Left colon (tissue), 2 donors: ENCODE data around the gene RABGAP1L. TPM values are rescaled to one million over a fixed set of nuclear protein-coding genes. Genes with fewer than 3 reads are reported as not detected.
"Not testable (repeated sequence)": the region's sequence is repeated elsewhere in the genome, so short reads cannot be mapped to it uniquely, and the experiment has no call there.

Source experiments
- ATAC-seq: fragments of 200-7000 bp; cut with Tn5 transposase; one replicate; pipeline ENCODE4 v1.9.1; 2020; ENCODE audit warnings: mild to moderate bottlenecking, moderate library complexity
- DNase-seq, 2 donors: peaks; one replicate each; pipeline ENCODE4 v3.0.0-alpha.2; 2020
- intact Hi-C, 2 donors: fragments of 100-400 bp; cut with DNase I in 1 of 2; cut with micrococcal nuclease in 1 of 2; formaldehyde crosslinking; loops; one replicate each; pipeline versions ENCODE4 v1.11.2 to v1.14.0; 2022; cut with DNase I, micrococcal nuclease
- total RNA-seq, 2 donors: library from RNA; stranded (reverse); fragmentation: NEBNext Ultra II Directional; extraction: Animal tissue kit (Norgen Biotek cat#: 25700); gene quantifications; one replicate each; pipeline ENCODE4 v1.2.1, GENCODE V29; 2021
- donor health status: DM: no; HTN: no; CAD: no.
- donor health status: DM: yes; HTN: yes; CAD: no.

RABGAP1L gene
- total RNA-seq, 2 donors from 2014 or later = 67.8 to 70.4 TPM

DNA sequence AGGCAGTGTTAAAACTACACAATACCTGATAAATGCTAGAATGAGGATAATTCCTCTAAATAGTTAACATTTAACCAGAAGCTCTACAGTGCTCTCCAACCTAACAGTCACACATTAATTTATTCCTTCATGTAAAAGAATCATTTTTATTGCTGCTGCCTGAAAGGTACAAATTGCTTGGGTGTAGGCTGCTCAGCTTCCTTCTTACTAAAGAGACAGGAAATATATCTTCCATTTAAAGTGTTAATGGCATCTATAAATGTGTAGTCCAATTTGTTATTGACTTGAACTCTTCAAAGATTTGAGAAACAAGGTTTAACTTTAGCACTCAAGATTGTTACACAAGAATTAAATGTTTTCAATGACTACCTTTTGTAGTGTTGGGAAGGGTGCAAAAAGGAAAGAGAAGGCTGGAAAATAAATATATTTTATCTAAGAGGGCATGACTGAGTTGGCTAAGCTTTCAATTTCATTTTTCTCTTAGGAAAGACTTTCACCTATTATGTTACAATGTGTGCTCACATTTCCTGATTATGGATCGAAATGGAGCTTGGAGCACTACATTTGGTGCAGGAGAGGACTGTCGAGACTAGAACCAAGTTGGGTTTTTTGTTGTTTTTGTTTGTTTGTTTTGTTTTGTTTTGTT lies 734.9 kb downstream of the RABGAP1L start:
- intact Hi-C loops = no loop called here
- DNase-seq (no peak), ATAC-seq (peak; percentile 92)

DNA sequence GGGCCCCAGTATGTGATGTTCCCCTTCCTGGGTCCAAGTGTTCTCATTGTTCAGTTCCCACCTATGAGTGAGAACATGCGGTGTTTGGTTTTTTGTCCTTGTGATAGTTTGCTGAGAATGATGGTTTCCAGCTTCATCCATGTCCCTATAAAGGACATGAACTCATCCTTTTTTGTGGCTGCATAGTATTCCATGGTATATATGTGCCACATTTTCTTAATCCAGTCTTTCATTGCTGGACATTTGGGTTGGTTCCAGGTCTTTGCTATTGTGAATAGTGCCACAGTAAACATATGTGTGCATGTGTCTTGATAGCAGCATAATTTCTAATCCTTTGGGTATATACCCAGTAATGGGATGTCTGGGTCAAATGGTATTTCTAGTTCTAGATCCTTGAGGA lies 736.3 kb downstream of the RABGAP1L start:
- ATAC-seq, intact Hi-C loops, DNase-seq: not testable (repeated sequence)

DNA sequence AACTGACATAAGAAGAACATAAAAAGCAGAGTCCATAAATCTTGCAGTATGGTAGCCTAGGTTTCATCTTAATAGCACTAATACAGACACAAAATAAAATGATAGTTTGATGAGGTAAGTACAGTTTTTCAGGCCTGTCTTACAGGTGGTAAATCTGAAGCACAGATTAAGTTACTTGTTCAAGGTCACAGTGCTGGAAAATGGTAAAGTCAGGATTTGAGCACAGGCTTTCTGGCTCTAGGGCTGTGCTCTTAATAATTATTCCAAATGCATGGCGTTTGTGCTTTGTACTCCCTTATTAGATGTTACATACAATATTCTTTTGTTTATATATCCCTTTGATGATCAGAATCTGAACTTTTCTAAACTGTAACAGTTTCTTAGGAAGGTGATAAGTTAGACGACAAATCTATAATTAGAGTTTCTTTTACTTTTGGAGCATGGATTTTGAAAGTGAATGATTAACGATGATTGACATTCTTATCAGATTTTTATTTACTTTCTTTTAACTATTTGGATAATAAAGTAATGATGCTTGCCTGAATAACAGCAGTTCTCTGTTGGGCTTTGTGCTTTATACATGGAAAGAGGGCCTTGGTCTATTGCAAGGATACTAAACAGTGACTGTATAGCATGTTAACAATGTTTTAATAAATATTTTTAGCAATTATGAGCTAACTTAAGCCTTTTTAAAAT lies 738.9 kb downstream of the RABGAP1L start:
- intact Hi-C loops = no loop called here
- DNase-seq = no peak
- peak; percentile 30 for ATAC-seq

GRCh38 chr1:174900317-174900716 lies 741.0 kb downstream of the RABGAP1L start:
- ATAC-seq = no peak
- intact Hi-C loops = no loop called here

GRCh38 chr1:174902531-174903099 lies 743.3 kb downstream of the RABGAP1L start:
- ATAC-seq (no peak), DNase-seq (no peak)
- intact Hi-C loops = no loop called here

More at GRCh38 chr1:174900317-174900716, 741.0 kb downstream of the RABGAP1L start:
- DNase-seq = no peak

- intact Hi-C loops = no loop called here
- no peak for DNase-seq
- no peak for ATAC-seq
Observed at GRCh38 chr1:174911606-174912005, 752.3 kb downstream of the RABGAP1L start.

- DNase-seq (no peak), ATAC-seq (no peak)
- intact Hi-C loops = no loop called here
Observed at GRCh38 chr1:174912264-174912663, 752.9 kb downstream of the RABGAP1L start.

DNA sequence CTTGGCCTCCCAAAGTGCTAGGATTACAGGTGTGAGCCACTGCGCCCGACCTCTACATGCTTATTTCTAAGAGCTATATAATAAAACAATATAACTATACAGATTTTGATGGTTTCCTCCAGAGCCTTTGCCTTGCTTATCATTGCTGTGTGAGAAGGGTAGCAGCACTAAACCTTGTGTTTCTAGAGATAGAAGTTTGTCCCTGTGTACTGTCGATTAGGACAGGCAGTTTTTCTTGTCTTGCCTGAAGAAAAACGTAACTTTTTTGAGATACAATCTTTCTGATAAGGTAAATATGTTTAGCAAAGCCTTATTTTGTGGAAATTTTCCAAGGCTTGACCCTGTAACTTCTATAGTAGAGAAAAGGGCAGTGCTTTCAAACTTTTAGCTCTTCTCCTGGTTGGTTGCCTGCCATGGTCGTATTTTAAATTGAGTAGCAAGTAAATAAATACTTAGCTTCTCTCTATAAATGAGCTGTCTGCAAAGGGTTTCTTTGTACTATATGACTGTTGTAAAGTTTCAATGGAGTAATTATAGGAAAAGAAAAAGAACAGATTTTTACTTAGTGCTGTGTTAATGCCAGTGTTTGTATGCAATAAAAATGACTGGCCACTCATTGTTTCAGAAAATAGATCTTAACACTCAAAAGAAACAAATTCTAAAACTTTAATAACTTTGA lies 754.0 kb downstream of the RABGAP1L start:
- ATAC-seq = peak; percentile 86
- no peak for DNase-seq
- intact Hi-C loops = no loop called here

DNA sequence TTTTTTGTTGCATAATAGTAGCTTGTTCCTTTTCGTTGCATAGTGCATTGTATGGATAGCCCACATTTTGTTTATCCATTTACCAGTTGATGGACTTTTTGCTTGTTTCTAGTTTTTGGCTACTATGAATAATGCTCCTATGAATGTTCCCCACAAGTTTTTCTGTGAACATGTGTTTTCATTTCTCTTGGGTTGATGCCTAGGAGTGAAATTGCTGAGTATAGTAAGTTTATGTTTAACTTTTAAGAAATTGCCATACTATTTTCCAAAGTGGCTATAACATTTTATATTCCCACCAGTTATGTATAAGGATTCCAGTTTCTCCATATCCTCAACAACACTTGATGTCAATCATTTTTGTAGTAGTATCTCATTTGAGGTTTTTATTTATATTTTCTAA lies 755.7 kb downstream of the RABGAP1L start:
- DNase-seq (no peak), ATAC-seq (no peak)
- intact Hi-C loops = no loop called here

GRCh38 chr1:174916846-174917245 lies 757.5 kb downstream of the RABGAP1L start:
- intact Hi-C loops = no loop called here
- ATAC-seq = no peak
- no peak for DNase-seq

DNA sequence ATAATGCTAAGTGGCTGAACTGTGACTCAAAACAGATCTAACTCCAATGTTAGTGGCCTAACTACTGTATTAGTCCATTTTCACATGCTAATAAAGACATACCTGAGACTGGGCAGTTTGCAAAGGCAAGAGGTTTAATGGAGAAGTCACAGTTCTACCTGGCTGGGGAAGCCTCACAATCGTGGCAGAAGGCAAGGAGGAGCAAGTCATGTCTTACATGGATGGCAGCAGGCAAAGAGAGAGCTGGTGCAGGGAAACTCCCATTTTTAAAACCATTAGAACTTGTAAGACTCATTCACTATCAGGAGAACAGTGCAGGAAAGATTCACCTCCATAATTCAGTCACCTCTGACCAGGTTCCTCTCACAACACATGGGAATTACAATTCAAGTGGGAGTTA lies 760.8 kb downstream of the RABGAP1L start:
- ATAC-seq (no peak), DNase-seq (no peak)
- intact Hi-C loops = no loop called here

DNA sequence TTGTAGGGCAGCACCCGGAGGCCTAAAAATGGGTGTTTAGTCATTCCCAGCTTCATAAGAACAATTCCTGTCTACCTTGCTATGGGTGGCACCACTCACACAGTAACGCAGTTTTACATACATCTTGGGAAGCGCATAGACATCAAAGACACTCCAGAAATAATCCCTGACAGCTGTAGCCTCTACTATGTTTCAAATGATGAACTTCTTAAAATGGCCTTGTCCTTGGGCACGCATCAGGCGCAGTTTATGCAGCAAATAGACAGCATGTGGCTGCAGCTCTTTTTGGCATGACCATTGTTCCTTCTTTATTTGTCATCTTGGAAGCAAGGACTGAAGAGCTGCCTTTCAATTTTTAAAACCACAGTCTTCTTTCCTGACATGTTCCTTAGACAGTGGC lies 762.8 kb downstream of the RABGAP1L start:
- DNase-seq (no peak), ATAC-seq (no peak)
- intact Hi-C loops = no loop called here

DNA sequence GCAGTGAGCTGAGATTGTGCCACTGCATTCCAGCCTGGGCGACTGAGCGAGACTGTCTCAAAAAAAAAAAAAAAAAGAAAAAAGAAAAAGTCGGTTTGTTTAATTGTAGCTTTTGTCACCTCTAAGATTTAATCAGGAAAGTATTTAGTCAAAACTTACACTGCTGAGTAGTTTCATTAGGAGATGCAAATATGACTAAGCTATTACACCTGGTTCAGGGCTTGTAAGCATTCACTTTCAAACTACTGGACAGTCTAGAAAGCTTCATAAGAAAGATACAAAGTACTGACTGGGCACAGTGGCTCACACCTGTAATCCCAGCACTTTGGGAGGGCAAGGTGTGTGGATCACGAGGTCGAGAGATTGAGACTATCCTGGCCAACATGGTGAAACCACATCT lies 764.5 kb downstream of the RABGAP1L start:
- intact Hi-C loops = no loop called here
- no peak for DNase-seq
- ATAC-seq = no peak

DNA sequence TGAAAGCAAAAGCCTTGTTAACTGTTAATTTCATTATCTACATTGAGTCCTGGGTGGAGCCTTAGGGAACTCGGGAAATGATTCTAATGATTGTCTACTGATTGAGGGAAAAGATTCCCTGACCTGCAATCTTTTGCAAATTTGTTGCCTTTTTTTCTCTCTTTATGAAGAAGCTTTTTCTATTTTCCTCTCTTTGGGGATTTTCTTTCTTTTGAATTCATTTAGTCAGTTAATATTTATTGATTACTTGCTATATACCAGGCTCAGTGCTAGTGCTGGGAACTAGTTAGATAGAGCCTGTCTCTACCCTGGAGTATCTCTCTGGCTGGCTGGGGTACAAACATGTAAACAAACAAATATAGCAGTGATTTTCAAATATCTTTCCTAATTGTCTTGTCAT lies 769.2 kb downstream of the RABGAP1L start:
- ATAC-seq (no peak), DNase-seq (no peak)
- intact Hi-C loops = no loop called here

DNA sequence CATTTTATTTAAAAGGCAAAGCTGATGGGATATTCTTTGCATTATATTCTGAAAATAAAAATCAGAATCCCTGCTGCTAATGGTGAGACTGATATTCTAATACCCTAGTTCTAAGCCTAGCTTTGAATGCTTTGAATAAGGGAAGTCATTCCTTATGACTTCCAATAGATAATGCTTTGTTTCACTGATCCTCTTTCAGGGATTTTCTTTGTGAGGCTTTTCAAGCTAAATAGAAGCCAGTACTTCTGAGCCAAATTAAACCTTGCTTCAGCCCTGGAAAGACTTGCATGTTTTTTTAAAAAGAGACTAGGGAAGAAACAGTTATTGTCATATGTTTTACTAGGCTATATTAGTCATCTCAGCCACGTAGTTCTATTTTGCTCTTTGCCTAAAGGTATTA lies 771.9 kb downstream of the RABGAP1L start:
- ATAC-seq = no peak
- DNase-seq = no peak
- intact Hi-C loops = no loop called here

- ATAC-seq = no peak
- no peak for DNase-seq
- intact Hi-C loops = no loop called here
Observed at GRCh38 chr1:174932587-174932986, 773.3 kb downstream of the RABGAP1L start.

DNA sequence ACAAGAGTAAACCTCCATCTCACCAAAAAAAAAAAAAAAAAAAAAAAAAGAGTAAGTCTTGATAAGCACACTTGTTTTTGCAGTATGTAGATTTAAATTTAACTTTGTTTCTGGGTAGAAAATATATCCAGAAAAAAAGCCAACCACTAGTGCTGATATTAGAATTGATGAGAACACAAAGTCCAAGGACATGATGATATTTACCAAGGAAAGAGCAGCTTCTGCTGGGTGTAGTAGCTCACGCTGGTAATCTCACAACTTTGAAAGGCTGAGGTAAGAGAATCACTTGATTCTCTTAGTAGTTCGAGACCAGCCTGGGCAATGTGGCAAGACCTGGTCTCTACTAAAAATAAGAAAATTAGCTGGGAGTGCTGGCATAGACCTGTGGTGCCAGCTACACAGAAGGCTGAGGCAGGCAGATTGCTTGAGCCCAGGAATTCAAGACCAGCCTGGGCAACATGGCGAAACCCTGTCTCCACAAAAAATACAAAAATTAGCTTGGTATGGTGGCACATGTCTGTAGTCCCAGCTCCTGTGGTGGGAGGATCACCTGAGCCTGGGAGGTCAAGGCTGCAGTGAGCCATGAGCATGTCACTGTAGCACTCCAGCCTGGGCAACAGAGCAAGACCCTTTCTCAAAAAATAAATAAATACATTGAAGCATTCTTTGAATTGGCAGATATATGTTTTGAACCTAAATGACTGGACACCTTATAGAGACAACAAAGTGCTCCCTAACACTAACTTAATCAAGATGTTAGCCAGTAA lies 776.8 kb downstream of the RABGAP1L start:
- intact Hi-C loops = no loop called here
- no peak for ATAC-seq
- no peak for DNase-seq

- ATAC-seq (peak; percentile 55), DNase-seq (no peak)
- intact Hi-C loops = no loop called here
Observed at GRCh38 chr1:174938281-174939007, 779.1 kb downstream of the RABGAP1L start.
